GM19328 (cell line): ENCODE data around the gene CCDC82.

Experiments
- ATAC-seq: cut with Tn5 transposase; IDR thresholded peaks from one replicate; pipeline ENCODE4 v1.9.1; 2021; ENCODE audit warnings: mild to moderate bottlenecking, moderate library complexity; ENCODE audit not compliant: unreplicated experiment

CCDC82 gene

DNA sequence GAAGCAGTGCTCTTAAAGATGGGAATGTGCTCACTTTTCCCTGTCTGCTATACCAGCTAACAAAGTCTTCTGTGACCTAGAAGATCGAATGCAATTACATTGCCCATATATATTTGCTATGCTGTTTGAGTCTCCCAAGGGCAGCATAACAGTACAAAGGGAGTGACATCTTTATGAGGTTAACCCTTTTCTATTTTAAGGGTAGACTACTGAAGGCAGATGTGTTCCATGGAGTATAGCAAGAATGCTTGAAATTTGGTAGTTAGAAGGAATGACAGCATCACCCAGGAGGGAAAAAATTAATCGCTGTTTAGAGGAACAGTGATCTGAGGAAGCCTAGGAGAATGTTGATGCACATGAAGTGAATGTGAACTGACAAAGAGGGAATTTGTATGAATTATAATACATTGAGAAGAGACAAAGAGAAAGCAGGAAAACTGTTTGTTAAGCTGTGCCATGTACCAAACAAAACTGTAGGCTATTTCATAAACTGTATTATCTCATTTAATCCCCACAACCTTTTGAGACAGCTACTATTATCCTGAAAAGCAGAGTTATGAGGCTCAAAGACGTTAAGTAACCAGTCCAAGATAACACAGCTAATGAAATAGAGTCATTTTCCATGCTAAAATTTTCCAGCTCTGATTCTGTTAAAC, 59.7 kb downstream of the CCDC82 start:
- no peak for ATAC-seq

DNA sequence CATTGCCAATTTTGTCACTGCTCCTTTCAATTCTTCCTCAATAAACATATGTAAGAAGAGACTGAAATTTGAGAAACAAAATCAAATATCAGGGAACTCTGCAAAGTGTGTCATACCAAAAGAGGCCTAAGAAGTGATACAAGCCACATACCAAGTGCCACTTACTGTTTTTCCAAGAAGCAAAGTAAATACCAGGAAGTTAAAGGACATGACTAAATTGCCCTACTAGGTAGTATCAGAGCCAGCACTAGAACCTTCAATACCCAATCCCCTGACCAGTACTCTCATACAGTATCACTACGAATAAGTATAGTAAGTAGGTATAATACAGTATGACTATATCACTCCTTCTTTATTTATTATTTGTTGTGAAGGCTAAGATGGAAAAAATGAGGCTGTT, 60.3 kb downstream of the CCDC82 start:
- no peak for ATAC-seq

DNA sequence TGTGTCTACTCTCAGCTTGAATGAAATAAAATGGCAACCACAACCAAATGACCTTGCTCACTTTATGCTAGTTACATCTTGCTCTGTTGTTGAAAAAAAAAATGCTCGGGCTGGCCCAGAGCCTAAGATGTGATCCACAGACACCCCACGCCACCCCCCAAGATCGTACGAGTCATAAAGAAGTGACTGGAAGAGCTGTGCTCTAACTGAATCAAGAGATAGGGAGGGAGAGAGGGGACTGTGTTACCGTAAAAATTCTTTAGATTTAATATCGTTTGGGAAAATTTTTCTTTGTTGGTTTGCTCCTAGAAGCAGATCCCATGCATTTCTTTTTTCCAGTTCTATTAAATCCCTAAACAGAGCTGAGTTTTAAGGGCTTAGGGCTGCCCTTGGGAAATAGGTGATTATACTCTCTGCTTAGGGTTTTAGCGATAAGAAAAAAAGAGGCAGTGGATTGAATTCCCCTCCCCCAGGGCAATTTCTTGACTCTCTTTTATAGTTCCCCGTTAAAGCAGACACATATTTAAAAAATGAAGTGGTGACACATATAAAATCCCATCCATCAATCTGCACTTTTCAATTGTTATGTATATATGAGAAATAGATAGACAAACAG, 61.2 kb downstream of the CCDC82 start:
- ATAC-seq: no peak

DNA sequence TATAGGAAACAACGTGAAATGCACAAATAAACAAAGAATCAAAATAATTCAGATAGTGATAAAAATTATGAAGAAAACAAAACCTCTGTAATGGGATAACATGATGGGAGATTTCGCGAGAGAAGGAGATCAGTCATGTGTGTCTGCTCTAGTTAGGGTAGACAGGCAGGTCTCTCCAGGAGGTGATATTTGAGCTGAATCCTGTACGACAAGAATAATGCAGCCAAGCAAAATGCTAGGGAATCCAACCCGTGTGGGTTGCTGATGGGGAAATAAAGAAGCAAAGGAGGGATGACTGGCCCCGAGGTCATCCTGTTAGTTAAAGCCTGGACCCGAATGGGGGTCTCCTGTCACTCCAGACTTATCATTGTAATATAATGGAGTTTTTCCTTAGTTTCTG, 62.8 kb downstream of the CCDC82 start:
- no peak for ATAC-seq

DNA sequence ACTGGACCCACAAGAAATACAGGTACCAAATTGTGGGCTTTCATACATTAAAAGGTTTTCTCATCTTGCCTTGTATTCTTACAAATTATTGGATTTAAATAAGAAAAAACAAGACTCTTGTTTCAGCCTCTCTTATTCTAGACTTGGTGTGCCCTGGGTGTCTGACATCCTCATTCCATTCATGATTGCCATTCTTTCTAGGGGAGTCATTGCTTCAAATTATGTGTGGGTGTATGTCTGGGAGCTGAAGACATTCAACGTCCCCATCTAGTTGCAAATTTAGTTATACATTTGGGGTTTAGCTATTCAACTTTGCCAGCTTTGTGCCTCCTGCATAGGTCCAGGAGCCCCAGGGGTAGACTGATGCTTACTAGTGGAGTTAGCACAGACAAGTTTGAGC, 64.8 kb downstream of the CCDC82 start:
- ATAC-seq: no peak

DNA sequence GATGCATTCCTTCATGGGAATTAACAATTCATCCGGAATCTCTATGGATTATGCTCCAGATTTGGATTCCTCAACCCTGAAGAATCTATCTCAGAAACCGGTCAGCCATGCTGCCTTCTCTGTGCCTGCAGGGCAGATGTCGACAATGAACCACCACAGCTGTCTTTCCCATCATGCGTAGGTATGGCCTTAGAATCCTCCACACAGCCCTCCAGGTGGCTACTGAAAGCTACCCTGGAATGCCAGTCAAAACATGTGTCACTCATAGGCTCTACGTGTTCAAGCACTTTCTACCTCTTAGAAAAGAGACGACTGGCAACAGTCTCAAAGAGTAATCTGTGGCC, 66.1 kb downstream of the CCDC82 start:
- ATAC-seq: no peak

- no peak for ATAC-seq
Measured at GRCh38 chr11:96322775-96323641, 66.7 kb downstream of the CCDC82 start.

- ATAC-seq: no peak
Measured at GRCh38 chr11:96321091-96321490, 68.6 kb downstream of the CCDC82 start.

DNA sequence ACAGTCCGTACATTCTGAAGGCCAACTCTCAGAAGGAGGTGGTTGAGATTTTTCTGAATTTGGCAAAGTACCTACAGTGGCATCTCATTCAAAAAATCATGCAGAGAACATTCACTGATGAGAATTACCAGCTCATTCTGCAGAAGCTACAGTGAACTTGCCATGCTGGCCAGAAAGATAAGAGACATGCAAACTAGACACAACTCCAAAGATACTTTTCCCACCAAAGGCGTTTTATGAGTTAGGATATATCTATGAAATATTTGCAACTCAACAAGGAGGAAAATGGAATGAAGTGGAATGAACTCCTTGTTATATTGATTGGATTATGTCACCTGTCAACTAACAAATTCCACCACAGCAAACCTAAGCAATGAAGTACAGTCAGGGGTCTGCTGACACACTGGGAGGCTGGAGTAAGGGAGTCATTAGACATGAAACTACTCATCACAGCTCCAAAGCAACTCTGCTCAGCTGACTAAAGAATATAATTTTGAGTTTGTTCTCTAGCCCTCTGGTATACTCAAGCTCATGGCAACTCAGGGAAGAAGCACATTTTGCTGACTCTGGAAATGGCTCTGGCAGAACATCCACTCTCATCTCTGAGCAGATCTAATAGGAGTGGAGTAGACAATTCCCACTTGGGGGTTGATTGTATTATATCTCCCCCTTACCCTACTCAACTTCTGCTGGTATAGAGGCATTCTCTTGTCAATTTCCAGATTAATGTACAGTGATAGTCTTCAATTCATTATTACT, 69.6 kb downstream of the CCDC82 start:
- no peak for ATAC-seq

DNA sequence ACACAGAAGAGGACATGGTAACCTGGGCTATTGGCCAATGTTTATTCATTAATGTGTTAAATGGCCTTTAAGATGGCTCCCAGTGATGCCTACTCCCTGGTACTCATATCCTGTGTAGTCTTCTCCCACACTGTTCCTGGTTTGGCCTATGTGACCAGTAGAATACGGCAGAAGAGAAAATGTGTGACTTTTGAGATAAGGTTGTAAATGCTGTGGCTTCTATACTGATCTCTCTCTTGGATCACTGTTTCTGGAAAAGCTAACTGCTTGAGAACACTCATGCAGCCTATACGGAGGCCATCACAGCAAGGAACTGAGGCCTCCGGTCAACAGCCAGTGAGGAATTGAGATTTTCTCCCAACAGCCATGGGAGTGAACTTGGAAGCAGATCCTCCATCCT, 70.9 kb downstream of the CCDC82 start:
- no peak for ATAC-seq

- ATAC-seq: no peak
Measured at GRCh38 chr11:96318399-96318798, 71.3 kb downstream of the CCDC82 start.

- no peak for ATAC-seq
Measured at GRCh38 chr11:96317985-96318384, 71.7 kb downstream of the CCDC82 start.

- no peak for ATAC-seq
Measured at GRCh38 chr11:96317571-96317970, 72.1 kb downstream of the CCDC82 start.

- ATAC-seq: no peak
Measured at GRCh38 chr11:96316869-96317268, 72.8 kb downstream of the CCDC82 start.

- ATAC-seq: no peak
Measured at GRCh38 chr11:96315476-96315875, 74.2 kb downstream of the CCDC82 start.

DNA sequence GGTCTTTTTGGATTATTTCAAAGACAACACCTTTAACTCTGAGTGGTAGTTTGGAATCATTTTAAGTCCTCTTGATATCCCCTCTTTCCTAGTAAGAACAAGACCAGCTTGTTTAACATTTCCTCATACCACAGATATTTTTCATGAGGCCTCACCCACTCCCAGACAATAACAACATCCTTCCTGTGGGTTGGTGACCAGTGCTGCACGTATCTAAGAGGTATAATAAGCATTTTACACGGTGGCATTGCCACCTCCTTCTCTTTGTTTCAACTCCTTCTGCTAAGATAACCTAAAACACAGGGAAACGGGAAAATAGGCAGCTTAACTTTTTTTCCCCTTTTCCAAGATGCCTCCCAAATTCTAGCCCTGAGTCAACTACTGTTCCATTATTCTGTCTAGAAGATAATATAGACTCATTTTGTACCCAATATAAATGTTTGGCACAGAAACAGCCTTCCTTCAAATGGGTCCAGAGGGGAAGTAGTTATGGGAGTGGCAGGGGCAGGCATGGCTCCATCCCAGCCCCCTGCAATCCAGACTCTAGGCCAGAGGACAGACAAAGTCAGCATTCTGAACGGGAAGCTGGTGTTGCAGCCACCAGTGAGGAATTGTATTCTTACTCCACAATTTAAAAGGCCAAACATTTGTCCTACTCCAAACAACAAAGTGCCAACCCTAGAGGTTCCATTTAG, 75.2 kb downstream of the CCDC82 start:
- ATAC-seq: no peak

DNA sequence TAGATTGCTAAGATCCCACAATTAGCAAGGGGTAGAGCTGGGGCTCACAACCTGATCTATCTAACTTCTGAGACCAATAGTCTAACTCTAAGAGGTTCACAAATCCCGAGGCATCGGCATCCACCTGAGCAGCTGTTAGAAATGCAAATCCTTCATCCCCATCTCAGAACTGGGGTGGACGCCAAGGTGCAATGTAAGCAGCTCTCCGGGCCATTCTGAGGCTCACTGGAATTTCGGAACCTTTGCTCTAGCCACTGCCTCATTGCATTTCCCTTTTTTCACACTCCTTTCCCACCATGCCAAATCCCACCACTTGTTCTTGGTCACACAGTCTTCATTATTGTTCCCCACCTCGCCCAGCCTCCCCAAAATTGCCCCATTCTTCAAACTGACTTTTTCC, 76.5 kb downstream of the CCDC82 start:
- no peak for ATAC-seq

GRCh38 chr11:96311120-96311568, 78.6 kb downstream of the CCDC82 start:
- ATAC-seq: no peak

GRCh38 chr11:96310236-96310635, 79.5 kb downstream of the CCDC82 start:
- no peak for ATAC-seq

DNA sequence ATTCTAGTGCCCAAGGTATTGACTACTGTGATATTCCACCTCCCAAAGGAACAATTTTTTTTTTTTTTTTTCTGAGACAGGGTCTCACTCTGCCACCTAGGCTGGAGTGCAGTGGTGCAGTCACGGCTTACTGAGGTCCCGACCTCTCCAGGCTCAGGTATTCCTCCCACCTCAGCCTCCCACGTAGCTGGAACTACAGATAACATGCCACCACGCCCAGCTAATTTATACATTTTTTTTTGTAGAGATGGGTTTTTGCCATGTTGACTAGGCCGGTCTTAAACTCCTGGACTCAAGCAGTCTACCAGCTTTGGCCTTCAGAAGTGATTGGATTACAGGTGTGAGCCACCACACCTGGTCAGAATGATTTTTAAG, 80.1 kb downstream of the CCDC82 start:
- no peak for ATAC-seq
